Subcutaneous adipose tissue (tissue), 4 donors: ENCODE data around the gene MICOS13. TPM values are rescaled to one million over a fixed set of nuclear protein-coding genes. Genes with fewer than 3 reads are reported as not detected.

Experiments
- CTCF ChIP-seq: fragments of 450-650 bp; IDR thresholded peaks from one replicate; pipeline ENCODE4 v1.5.1; 2016; ENCODE audit warnings: low read depth, mild to moderate bottlenecking, control low read depth, antibody characterized with exemption, moderate library complexity
- total RNA-seq, 4 donors: library from RNA; depleted of rRNA; stranded (reverse); fragments of >200 nt; gene quantifications; one replicate each; pipeline ENCODE4 v1.1.0, GENCODE V29; 2016

The MICOS13 gene
- total RNA-seq, 4 donors from 2014 or later: 41.1 to 67.8 (median 47.7) TPM

- TF ChIP-seq CTCF: no peak
Measured at GRCh38 chr19:5692723-5693194, 12.4 kb upstream of the MICOS13 start.

- no peak for TF ChIP-seq CTCF
Measured at GRCh38 chr19:5691822-5692722, 11.8 kb upstream of the MICOS13 start.

- TF ChIP-seq CTCF: no peak
Measured at GRCh38 chr19:5690955-5691821, 10.9 kb upstream of the MICOS13 start.

- no peak for TF ChIP-seq CTCF
Measured at GRCh38 chr19:5690125-5690954, 10.0 kb upstream of the MICOS13 start, which contains the start of gene RPL36. Gene RPL36, plus strand, starts transcription at chr19:5690295. Its CDS starts 213 bp downstream, at chr19:5690508.

GRCh38 chr19:5687360-5688198 is 7.3 kb upstream of the MICOS13 start:
- TF ChIP-seq CTCF: no peak

GRCh38 chr19:5686647-5687359 is 6.5 kb upstream of the MICOS13 start:
- no peak for TF ChIP-seq CTCF
